ENCODE measurements around the gene PRPF8. TPM values are rescaled to one million over a fixed set of nuclear protein-coding genes. Genes with fewer than 3 reads are reported as not detected.

The PRPF8 gene
- polyA plus RNA-seq, 1 of the 3 experiments (the other 2 are of a cell fraction) = 149 TPM

DNA sequence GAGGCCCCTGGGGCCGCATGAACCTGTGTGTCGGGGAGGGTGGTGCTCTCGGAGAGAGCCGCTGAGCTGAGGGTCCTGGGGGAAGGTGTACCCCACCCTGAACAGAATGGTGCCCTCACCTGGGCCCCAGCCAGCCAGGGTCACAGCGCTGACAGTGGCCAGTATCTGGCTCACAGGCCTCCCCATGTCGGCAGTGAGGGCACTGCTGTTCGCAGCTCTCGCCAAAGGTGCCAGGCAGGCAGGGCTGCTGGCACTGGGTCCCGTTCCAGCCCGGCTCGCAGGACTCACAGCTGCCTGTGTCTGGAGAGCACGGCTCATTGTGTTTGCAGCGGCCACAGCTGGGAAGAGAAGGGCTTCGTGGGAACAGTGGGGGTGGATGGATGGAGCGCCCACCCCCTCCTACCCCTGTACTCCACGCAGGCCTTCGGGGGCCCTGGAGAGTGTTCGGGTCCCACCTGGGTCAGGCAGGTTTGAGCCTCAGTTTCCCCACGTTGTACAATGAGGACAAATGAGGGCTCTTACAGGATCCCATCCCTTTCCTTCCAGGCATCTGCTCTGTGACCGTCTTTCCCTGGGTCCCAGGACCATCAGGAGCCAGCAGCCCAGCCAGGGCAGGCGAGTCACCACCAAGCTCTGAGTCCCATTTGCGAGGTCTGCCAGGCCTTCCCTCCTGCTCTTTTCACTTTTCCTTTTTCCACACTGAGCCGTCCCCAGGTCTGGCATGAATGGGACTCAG is 44.2 kb downstream of the PRPF8 start:
- H3K9ac ChIP-seq = no peak overlapping the region
- no peaks in the 10 kb centered on the region for H3K36me3 ChIP-seq (replicated peaks in 1 of 2; ENCODE audit: control insufficient read depth in 1 of 2, insufficient read depth in 2 of 2, low read length in 1 of 2)
- no peak overlapping the region for H3K4me2 ChIP-seq
- TF ChIP-seq, protein P1, sequence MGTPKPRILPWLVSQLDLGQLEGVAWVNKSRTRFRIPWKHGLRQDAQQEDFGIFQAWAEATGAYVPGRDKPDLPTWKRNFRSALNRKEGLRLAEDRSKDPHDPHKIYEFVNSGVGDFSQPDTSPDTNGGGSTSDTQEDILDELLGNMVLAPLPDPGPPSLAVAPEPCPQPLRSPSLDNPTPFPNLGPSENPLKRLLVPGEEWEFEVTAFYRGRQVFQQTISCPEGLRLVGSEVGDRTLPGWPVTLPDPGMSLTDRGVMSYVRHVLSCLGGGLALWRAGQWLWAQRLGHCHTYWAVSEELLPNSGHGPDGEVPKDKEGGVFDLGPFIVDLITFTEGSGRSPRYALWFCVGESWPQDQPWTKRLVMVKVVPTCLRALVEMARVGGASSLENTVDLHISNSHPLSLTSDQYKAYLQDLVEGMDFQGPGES (IDR thresholded peaks at IDR 0.05; ENCODE audit: low read depth, low read length) = no peak
- TF ChIP-seq JUND (IDR thresholded peaks at IDR 0.05) = no peak
- TF ChIP-seq ELF1 (IDR thresholded peaks at IDR 0.05) = no peak
- TF ChIP-seq, protein P2, sequence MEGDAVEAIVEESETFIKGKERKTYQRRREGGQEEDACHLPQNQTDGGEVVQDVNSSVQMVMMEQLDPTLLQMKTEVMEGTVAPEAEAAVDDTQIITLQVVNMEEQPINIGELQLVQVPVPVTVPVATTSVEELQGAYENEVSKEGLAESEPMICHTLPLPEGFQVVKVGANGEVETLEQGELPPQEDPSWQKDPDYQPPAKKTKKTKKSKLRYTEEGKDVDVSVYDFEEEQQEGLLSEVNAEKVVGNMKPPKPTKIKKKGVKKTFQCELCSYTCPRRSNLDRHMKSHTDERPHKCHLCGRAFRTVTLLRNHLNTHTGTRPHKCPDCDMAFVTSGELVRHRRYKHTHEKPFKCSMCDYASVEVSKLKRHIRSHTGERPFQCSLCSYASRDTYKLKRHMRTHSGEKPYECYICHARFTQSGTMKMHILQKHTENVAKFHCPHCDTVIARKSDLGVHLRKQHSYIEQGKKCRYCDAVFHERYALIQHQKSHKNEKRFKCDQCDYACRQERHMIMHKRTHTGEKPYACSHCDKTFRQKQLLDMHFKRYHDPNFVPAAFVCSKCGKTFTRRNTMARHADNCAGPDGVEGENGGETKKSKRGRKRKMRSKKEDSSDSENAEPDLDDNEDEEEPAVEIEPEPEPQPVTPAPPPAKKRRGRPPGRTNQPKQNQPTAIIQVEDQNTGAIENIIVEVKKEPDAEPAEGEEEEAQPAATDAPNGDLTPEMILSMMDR (IDR thresholded peaks at IDR 0.05) = no peak
- TF ChIP-seq, protein P3, sequence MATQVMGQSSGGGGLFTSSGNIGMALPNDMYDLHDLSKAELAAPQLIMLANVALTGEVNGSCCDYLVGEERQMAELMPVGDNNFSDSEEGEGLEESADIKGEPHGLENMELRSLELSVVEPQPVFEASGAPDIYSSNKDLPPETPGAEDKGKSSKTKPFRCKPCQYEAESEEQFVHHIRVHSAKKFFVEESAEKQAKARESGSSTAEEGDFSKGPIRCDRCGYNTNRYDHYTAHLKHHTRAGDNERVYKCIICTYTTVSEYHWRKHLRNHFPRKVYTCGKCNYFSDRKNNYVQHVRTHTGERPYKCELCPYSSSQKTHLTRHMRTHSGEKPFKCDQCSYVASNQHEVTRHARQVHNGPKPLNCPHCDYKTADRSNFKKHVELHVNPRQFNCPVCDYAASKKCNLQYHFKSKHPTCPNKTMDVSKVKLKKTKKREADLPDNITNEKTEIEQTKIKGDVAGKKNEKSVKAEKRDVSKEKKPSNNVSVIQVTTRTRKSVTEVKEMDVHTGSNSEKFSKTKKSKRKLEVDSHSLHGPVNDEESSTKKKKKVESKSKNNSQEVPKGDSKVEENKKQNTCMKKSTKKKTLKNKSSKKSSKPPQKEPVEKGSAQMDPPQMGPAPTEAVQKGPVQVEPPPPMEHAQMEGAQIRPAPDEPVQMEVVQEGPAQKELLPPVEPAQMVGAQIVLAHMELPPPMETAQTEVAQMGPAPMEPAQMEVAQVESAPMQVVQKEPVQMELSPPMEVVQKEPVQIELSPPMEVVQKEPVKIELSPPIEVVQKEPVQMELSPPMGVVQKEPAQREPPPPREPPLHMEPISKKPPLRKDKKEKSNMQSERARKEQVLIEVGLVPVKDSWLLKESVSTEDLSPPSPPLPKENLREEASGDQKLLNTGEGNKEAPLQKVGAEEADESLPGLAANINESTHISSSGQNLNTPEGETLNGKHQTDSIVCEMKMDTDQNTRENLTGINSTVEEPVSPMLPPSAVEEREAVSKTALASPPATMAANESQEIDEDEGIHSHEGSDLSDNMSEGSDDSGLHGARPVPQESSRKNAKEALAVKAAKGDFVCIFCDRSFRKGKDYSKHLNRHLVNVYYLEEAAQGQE (IDR thresholded peaks at IDR 0.05; ENCODE audit: low read depth, low read length) = no peak
- no peak for TF ChIP-seq MXI1 (IDR thresholded peaks at IDR 0.05; ENCODE audit: low read depth, low read length)
- no peak for TF ChIP-seq NFIC (IDR thresholded peaks at IDR 0.05; ENCODE audit: borderline replicate concordance)
- no peak for TF ChIP-seq FOSL2 (IDR thresholded peaks at IDR 0.05; ENCODE audit: borderline replicate concordance, low read depth)
- no peak for TF ChIP-seq GABPA (IDR thresholded peaks at IDR 0.05; ENCODE audit: low read depth)
- TF ChIP-seq, protein P4, sequence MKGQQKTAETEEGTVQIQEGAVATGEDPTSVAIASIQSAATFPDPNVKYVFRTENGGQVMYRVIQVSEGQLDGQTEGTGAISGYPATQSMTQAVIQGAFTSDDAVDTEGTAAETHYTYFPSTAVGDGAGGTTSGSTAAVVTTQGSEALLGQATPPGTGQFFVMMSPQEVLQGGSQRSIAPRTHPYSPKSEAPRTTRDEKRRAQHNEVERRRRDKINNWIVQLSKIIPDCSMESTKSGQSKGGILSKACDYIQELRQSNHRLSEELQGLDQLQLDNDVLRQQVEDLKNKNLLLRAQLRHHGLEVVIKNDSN (IDR thresholded peaks at IDR 0.05; ENCODE audit: borderline replicate concordance, low read depth) = no peak
- TF ChIP-seq CHD2 (IDR thresholded peaks at IDR 0.05; ENCODE audit: low read length, partially characterized antibody) = no peak
- no peak for TF ChIP-seq TCF12 (IDR thresholded peaks at IDR 0.05)
- no peak for TF ChIP-seq RAD21 (IDR thresholded peaks at IDR 0.05; ENCODE audit: low read length)
- no peak for TF ChIP-seq EZH2phosphoT487 (IDR thresholded peaks at IDR 0.05; ENCODE audit: borderline replicate concordance, low read depth)
- TF ChIP-seq POLR2AphosphoS5 (IDR thresholded peaks at IDR 0.05; ENCODE audit: low read depth, low read length) = no peak
- H2AFZ ChIP-seq (ENCODE audit: low read depth) = no peak overlapping the region
- H3K27me3 ChIP-seq (ENCODE audit: insufficient read depth) = no peaks in the 10 kb centered on the region
- peak; percentile 28 for DNase-seq
- POLR2A ChIA-PET = no interaction called here
- H3K9me2 ChIP-seq = no peaks in the 10 kb centered on the region
- H4K20me1 ChIP-seq (ENCODE audit: insufficient read depth) = no peaks in the 10 kb centered on the region
- CTCF ChIA-PET = interaction anchor here (0.9 to 3.5 kb wide), 4 partner anchors 9 to 67 kb away, joined by 3 to 18 read pairs (median 12); partner anchors contain the start of genes RILP and SLC43A2
- WGBS (ENCODE audit: low lambda C conversion rate) = 73% methylated on average over 17 of the region's 23 CpGs
- H3K27ac ChIP-seq (ENCODE audit: low read depth in 2 of 2, low read length in 1 of 2) = peak overlapping the region in 1 of 2 experiments; percentile 8; a peak in 1 of 4 replicates
- peaks cover 13 to 24% of the 10 kb centered on the region in 2 experiments; a peak in 2 of 4 replicates for H3K4me1 ChIP-seq (ENCODE audit: control insufficient read depth in 1 of 2, insufficient read depth in 2 of 2, low read depth in 1 of 2, low read length in 1 of 2)
- H3K9me3 ChIP-seq = no peaks in the 10 kb centered on the region
- H3K79me2 ChIP-seq (ENCODE audit: insufficient read depth) = no peaks in the 10 kb centered on the region
- peaks cover 5% of the 10 kb centered on the region for H3F3A ChIP-seq (replicated peaks; ENCODE audit: insufficient read depth)
- no peak overlapping the region for H3K4me3 ChIP-seq (ENCODE audit: low read depth in 2 of 2, low read length in 1 of 2)
